Activated CD8-positive, alpha-beta T cell treated with anti-CD3 and anti-CD28 coated beads for 36 hours (primary cell): Measurements from ENCODE around the gene CKS1B. TPM values are rescaled to one million over a fixed set of nuclear protein-coding genes. Genes with fewer than 3 reads are reported as not detected.

ENCODE experiments used
- ATAC-seq: fragments of 200-7000 bp; cut with Tn5 transposase; one replicate; pipeline ENCODE4 v1.10.0; 2021; ENCODE audit warnings: mild to moderate bottlenecking, moderate library complexity
- CTCF ChIA-PET: fragments of 350-600 bp; sonication (Branson Sonifier 250); formaldehyde crosslinking; loops from one replicate; lab custom pipeline; 2021; ENCODE audit warnings: antibody characterized with exemption; lab: Charles Lee
- POLR2A ChIA-PET: fragments of 350-600 bp; sonication (Branson Sonifier 250); formaldehyde crosslinking; loops from one replicate; lab custom pipeline; 2021; ENCODE audit warnings: antibody characterized with exemption; lab: Charles Lee
- DNase-seq: peaks from one replicate; pipeline ENCODE4 v3.0.0-alpha.2; 2020
- H3K27ac Mint-ChIP-seq: one replicate; pipeline ENCODE4 v1.8.0; 2021; ENCODE audit warnings: mild to moderate bottlenecking, mixed read lengths
- H3K27me3 Mint-ChIP-seq: one replicate; pipeline ENCODE4 v1.8.0; 2021; ENCODE audit warnings: mixed read lengths
- H3K36me3 Mint-ChIP-seq: one replicate; pipeline ENCODE4 v1.8.0; 2021; ENCODE audit warnings: low read depth, mixed read lengths
- H3K4me1 Mint-ChIP-seq: one replicate; pipeline ENCODE4 v1.8.0; 2021; ENCODE audit warnings: low read depth, mixed read lengths
- H3K4me3 Mint-ChIP-seq: one replicate; pipeline ENCODE4 v1.8.0; 2021; ENCODE audit warnings: mild to moderate bottlenecking, moderate library complexity, mixed read lengths
- H3K9me3 Mint-ChIP-seq: one replicate; pipeline ENCODE4 v1.8.0; 2021; ENCODE audit warnings: mixed read lengths
- CTCF ChIP-seq: fragments of 200-600 bp; IDR thresholded peaks from one replicate; pipeline ENCODE4 v1.8.0; 2022; ENCODE audit warnings: antibody characterized with exemption, mild to moderate bottlenecking
- intact Hi-C: fragments of 100-400 bp; cut with micrococcal nuclease; formaldehyde crosslinking; loops from one replicate; pipeline ENCODE4 v1.10.0; 2022
- total RNA-seq, 2 experiments: library from RNA; stranded (reverse); gene quantifications; one replicate each; pipeline ENCODE4 v1.2.3, GENCODE V29; 2021

CKS1B gene
- total RNA-seq, 2 experiments from 2014 or later = 172 to 173 TPM

GRCh38 chr1:154959426-154959780, 15.1 kb upstream of the CKS1B start:
- H3K27me3 Mint-ChIP-seq = no peaks in the 10 kb centered on the region
- ChIA-PET CTCF (interaction anchor here (0.8 to 1.1 kb wide), 2 partner anchors 12 to 40 kb away, joined by 3 read pairs; no protein-coding TSS in a partner anchor), POLR2A (interaction anchor here (1.0 to 1.7 kb wide), 2 partner anchors 15 to 19 kb away, joined by 3 to 7 read pairs; partner anchors contain the start of gene CKS1B)
- DNase-seq = no peak
- TF ChIP-seq CTCF = no peak
- H3K9me3 Mint-ChIP-seq = no peaks in the 10 kb centered on the region
- H3K27ac Mint-ChIP-seq = no peak overlapping the region
- intact Hi-C loops = no loop called here
- H3K4me1 Mint-ChIP-seq = peaks cover 54% of the 10 kb centered on the region
- peak overlapping the region; percentile 37 for H3K4me3 Mint-ChIP-seq
- peaks cover 31% of the 10 kb centered on the region for H3K36me3 Mint-ChIP-seq
- no peak for ATAC-seq

GRCh38 chr1:154960446-154961136, 13.9 kb upstream of the CKS1B start:
- ATAC-seq (no peak), DNase-seq (no peak)
- Mint-ChIP-seq H3K27me3 (no peaks in the 10 kb centered on the region), H3K9me3 (no peaks in the 10 kb centered on the region), H3K36me3 (peaks cover 36% of the 10 kb centered on the region), H3K4me1 (peaks cover 43% of the 10 kb centered on the region), H3K27ac (peak overlapping the region; percentile 92), H3K4me3 (peak overlapping the region; percentile 98)
- intact Hi-C loops = loop anchor here (5.0 kb wide), 1 partner anchor 37 kb away; no protein-coding TSS in a partner anchor
- ChIA-PET POLR2A (interaction anchor here (0.9 to 3.7 kb wide), 10 partner anchors 9 to 39 kb away, joined by 3 to 55 read pairs (median 6); partner anchors contain the start of genes CKS1B, FLAD1, PMVK and SHC1), CTCF (interaction anchor here (1.0 to 2.4 kb wide), 15 partner anchors 9 to 124 kb away, joined by 3 to 30 read pairs (median 7); partner anchors contain the start of genes CKS1B, PMVK and SHC1)
- no peak for TF ChIP-seq CTCF

- H3K27ac Mint-ChIP-seq = peak within 1 kb of the TSS; percentile 94
- ChIA-PET CTCF (interaction anchor here (1.0 to 2.4 kb wide), 19 partner anchors 10 to 124 kb away, joined by 3 to 30 read pairs (median 6); partner anchors contain the start of genes ADAM15, CKS1B, FLAD1 and PMVK), POLR2A (interaction anchor here (0.9 to 3.7 kb wide), 12 partner anchors 9 to 69 kb away, joined by 3 to 55 read pairs (median 5); partner anchors contain the start of genes CKS1B, FLAD1, PMVK and SHC1)
- H3K9me3 Mint-ChIP-seq = no peaks in the 10 kb centered on the region
- peak within 1 kb of the TSS; percentile 98 for H3K4me3 Mint-ChIP-seq
- TF ChIP-seq CTCF = peak; percentile 56
- ATAC-seq (peak; percentile 86), DNase-seq (peak; percentile 87)
- peaks cover 37% of the 10 kb centered on the region for H3K36me3 Mint-ChIP-seq
- intact Hi-C loops = loop anchor here (5.0 kb wide), 1 partner anchor 36 kb away; no protein-coding TSS in a partner anchor
- no peaks in the 10 kb centered on the region for H3K27me3 Mint-ChIP-seq
- H3K4me1 Mint-ChIP-seq = peaks cover 35% of the 10 kb centered on the region
These were observed 13.0 kb upstream of the CKS1B start, which contains the start of gene PYGO2 for GRCh38 chr1:154961207-154962155. TSS of gene PYGO2 (minus strand) at chr1:154961782. CDS start at chr1:154961576, 206 bp downstream.

- CTCF ChIA-PET = interaction anchor here (1.1 to 2.4 kb wide), 17 partner anchors 9 to 123 kb away, joined by 3 to 30 read pairs (median 7); partner anchors contain the start of genes ADAM15, CKS1B, FLAD1 and PMVK
- peak overlapping the region; percentile 90 for H3K4me3 Mint-ChIP-seq
- intact Hi-C loops = loop anchor here (5.0 kb wide), 1 partner anchor 35 kb away; no protein-coding TSS in a partner anchor
These were observed 12.2 kb upstream of the CKS1B start for GRCh38 chr1:154962156-154962749.

More at GRCh38 chr1:154962156-154962749, 12.2 kb upstream of the CKS1B start:
- TF ChIP-seq CTCF = no peak
- Mint-ChIP-seq H3K27ac (peak overlapping the region; percentile 94), H3K27me3 (no peaks in the 10 kb centered on the region), H3K4me1 (peaks cover 28% of the 10 kb centered on the region), H3K36me3 (peaks cover 37% of the 10 kb centered on the region), H3K9me3 (no peaks in the 10 kb centered on the region)
- POLR2A ChIA-PET = interaction anchor here (0.6 to 3.7 kb wide), 7 partner anchors 10 to 55 kb away, joined by 3 to 55 read pairs (median 7); partner anchors contain the start of genes CKS1B, PMVK and SHC1
- DNase-seq (peak; percentile 40), ATAC-seq (peak; percentile 11)
